Measurements from ENCODE around the gene GNLY.

GRCh38 chr2:85745619-85746018, 51.5 kb downstream of the GNLY start:
- TF ChIP-seq POLR2A (IDR thresholded peaks at IDR 0.05; ENCODE audit: low read length) (no peak), GATA1 (IDR thresholded peaks at IDR 0.05; ENCODE audit: low read depth, low read length) (no peak)

All from erythroblast (primary cell).